Activated naive CD4-positive, alpha-beta T cell treated with anti-CD3 and anti-CD28 coated beads, Interleukin-2, amount 10 ng/mL, durations not matched to agents 7 days and 5 days (primary cell): ENCODE data around the gene PPP1R18.

Source experiments
- CTCF ChIA-PET: fragments of 350-600 bp; sonication (Branson Sonifier 250); formaldehyde crosslinking; loops from one replicate; lab custom pipeline; 2021; ENCODE audit warnings: antibody characterized with exemption; lab: Charles Lee
- DNase-seq: peaks from one replicate; pipeline ENCODE4 v3.0.0-alpha.2; 2020
- H3K27ac Mint-ChIP-seq: one replicate; pipeline ENCODE4 v1.8.0; 2021; ENCODE audit warnings: mild to moderate bottlenecking, moderate library complexity, mixed read lengths
- H3K27me3 Mint-ChIP-seq: one replicate; pipeline ENCODE4 v1.8.0; 2021; ENCODE audit warnings: mild to moderate bottlenecking, mixed read lengths
- H3K36me3 Mint-ChIP-seq: one replicate; pipeline ENCODE4 v1.8.0; 2021; ENCODE audit warnings: mixed read lengths
- H3K4me1 Mint-ChIP-seq: one replicate; pipeline ENCODE4 v1.8.0; 2021; ENCODE audit warnings: mixed read lengths
- H3K4me3 Mint-ChIP-seq: one replicate; pipeline ENCODE4 v1.8.0; 2021; ENCODE audit warnings: mild to moderate bottlenecking, moderate library complexity, mixed read lengths
- H3K9me3 Mint-ChIP-seq: one replicate; pipeline ENCODE4 v1.8.0; 2021; ENCODE audit warnings: mixed read lengths

The PPP1R18 gene

GRCh38 chr6:30689022-30689865 is 2.8 kb upstream of the PPP1R18 start:
- Mint-ChIP-seq H3K36me3 (peaks cover 31% of the 10 kb centered on the region), H3K9me3 (no peaks in the 10 kb centered on the region), H3K27ac (peak overlapping the region; percentile 90), H3K4me1 (peaks cover 45% of the 10 kb centered on the region), H3K27me3 (no peaks in the 10 kb centered on the region), H3K4me3 (peak overlapping the region; percentile 99)
- DNase-seq: no peak
- CTCF ChIA-PET: interaction anchor here (0.6 to 2.8 kb wide), 7 partner anchors 8 to 42 kb away, joined by 3 to 11 read pairs (median 5); partner anchors contain the start of genes DHX16 and TUBB

- Mint-ChIP-seq H3K27ac (peak overlapping the region; percentile 90), H3K4me1 (peaks cover 45% of the 10 kb centered on the region)
Observed at GRCh38 chr6:30688569-30688968, 2.1 kb upstream of the PPP1R18 start.

DNA sequence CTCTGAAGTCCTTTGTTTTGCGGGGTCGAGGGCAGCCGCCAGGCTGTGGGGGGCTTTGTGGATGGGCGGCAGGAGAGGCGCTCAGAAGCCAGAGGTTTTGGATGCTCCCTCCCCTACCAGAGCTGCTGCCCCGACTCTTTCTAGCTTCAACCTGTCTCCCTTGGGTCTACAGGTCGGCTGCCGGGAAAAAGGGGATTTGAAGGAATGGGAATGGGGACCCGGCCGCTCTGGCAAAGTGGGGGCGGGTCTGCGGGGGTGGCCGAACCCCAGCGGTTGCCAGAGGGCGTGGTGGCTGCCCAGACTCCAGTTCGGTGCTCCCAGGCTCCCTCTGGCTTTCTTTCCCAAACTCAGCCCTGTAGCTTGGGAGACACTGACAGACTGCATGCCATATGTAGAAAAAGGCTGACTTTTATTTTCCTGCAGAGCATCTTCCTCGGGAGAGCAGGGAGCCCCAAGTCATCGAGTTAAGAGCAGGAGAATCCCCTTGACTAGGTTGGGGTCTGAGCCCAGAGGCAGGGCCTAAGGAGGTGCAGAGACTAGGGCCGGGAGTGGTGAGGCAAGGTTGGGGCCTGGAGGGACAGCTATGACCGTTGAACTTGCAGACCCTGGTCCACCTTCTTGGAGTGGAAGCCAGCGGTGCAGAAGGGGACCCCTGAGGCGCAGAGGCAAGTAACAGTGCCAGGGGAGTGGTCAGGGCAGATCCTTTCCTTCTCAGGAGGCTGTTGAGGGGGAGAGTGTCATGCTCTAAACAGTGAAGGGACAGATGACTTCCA is 1.4 kb upstream of the PPP1R18 start:
- H3K27ac Mint-ChIP-seq: peak overlapping the region; percentile 90
- H3K36me3 Mint-ChIP-seq: peaks cover 45% of the 10 kb centered on the region

More at GRCh38 chr6:30688569-30688968, 2.1 kb upstream of the PPP1R18 start:
- peak overlapping the region; percentile 99 for H3K4me3 Mint-ChIP-seq
- H3K36me3 Mint-ChIP-seq: peaks cover 37% of the 10 kb centered on the region
- H3K27me3 Mint-ChIP-seq: no peaks in the 10 kb centered on the region
- no peak for DNase-seq
- CTCF ChIA-PET: interaction anchor here (0.6 to 2.8 kb wide), 6 partner anchors 8 to 38 kb away, joined by 3 to 11 read pairs (median 6); partner anchors contain the start of genes DHX16 and TUBB
- H3K9me3 Mint-ChIP-seq: no peaks in the 10 kb centered on the region

DNA sequence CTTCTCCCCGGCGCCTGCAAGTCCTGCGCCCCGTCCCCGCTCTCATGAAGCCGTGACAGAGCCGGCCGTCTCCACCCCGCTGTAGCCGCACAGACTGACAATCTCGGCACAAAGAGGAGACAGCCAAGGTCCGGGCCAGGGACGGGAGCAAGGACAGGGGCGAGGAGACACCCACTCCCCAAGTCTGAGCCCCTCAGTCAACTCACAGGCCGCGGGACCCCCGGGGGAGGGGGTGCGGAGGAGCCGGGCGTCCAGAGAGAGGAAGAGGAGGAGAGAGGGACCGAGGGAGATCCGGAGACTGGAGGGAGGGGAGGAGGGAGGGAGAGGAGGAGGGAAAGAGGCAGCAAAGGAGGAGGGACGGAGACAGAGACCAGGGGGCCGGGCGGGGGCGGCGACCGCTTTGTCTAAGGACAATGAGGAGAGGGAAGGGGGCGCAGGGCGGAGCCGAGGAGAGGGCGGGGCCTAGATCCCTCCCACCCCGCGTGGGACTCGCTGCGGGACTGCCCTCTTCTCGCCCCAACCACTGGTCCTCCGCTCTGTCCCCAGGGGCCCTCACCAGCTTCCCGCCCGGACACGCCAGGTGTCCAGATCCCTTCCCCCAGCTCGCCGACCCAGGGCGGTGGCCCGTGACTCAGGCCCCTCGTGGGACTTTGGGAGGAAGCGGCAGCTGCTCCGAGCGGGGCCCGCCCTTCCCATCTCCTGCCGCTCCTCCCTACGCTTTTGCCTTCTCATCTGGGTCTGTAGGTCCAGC is 638 bp upstream of the PPP1R18 start:
- Mint-ChIP-seq H3K36me3 (peaks cover 51% of the 10 kb centered on the region), H3K27ac (peak overlapping the region; percentile 90), H3K4me3 (peak overlapping the region; percentile 99), H3K4me1 (peaks cover 43% of the 10 kb centered on the region), H3K27me3 (no peaks in the 10 kb centered on the region), H3K9me3 (no peaks in the 10 kb centered on the region)
- DNase-seq: peak; percentile 93
- CTCF ChIA-PET: interaction anchor here (0.9 to 2.8 kb wide), 3 partner anchors 8 to 33 kb away, joined by 4 to 11 read pairs (median 8); partner anchors contain the start of gene TUBB

More for the DNA sequence above, 1.4 kb upstream of the PPP1R18 start:
- Mint-ChIP-seq H3K4me1 (peaks cover 45% of the 10 kb centered on the region), H3K9me3 (no peaks in the 10 kb centered on the region), H3K4me3 (peak overlapping the region; percentile 99), H3K27me3 (no peaks in the 10 kb centered on the region)
- CTCF ChIA-PET: interaction anchor here (0.9 to 2.8 kb wide), 5 partner anchors 9 to 35 kb away, joined by 4 to 11 read pairs (median 8); partner anchors contain the start of genes DHX16 and TUBB
- DNase-seq: no peak

DNA sequence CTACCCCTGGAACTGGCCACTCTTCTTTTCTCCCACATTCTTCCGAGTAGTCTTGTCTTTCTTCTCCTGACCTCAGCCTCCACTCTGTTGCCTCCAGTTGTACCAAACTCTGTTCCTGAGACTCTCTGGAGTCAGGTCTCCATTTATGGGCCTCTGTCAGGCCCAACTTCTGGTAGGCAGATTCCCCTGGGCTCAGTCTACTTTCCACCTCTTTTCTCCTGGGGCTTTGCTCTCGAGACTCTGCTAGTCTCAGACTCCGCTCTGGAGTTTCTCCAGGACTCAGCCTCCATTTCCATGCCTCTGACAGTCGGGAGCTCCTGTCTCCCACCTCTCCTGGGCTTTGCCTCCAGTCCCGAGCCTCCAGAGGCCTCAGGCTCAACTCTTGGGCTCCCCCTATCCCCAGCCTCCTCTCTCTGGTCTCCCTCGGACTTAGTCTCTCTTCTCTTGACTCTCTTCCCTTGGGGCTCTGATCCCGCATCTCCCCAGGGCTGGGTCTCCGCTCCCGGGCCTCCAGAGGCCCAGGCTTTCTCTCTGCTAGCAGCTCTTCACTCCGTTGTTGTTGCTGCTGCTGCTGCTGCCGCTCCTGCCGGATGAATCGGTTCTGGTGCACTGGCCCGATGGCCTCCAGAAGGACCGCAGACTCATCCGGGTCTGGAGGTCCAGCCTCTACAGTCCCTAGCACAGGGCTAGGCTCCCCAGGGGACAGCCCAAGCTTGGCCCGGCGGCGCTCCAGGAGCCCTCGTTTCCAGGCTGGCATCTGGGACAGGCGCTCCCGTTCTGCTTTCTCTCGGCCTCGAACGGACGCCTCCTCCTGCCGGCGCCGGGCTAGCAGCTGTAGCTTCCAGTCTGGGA is 1.1 kb downstream of the PPP1R18 start:
- Mint-ChIP-seq H3K27ac (peak overlapping the region; percentile 90), H3K9me3 (no peaks in the 10 kb centered on the region), H3K36me3 (peaks cover 67% of the 10 kb centered on the region), H3K4me1 (peaks cover 36% of the 10 kb centered on the region), H3K4me3 (peak overlapping the region; percentile 99), H3K27me3 (no peaks in the 10 kb centered on the region)
- DNase-seq: peak; percentile 50
- CTCF ChIA-PET: interaction anchor here (1.1 to 13.1 kb wide), 5 partner anchors 13 to 70 kb away, joined by 3 to 285 read pairs (median 6); partner anchors contain the start of genes DHX16, MDC1 and TUBB

- H3K36me3 Mint-ChIP-seq: peaks cover 73% of the 10 kb centered on the region
- CTCF ChIA-PET: interaction anchor here (1.1 to 13.1 kb wide), 5 partner anchors 12 to 69 kb away, joined by 3 to 285 read pairs (median 6); partner anchors contain the start of genes DHX16, MDC1 and TUBB
- H3K4me3 Mint-ChIP-seq: peak overlapping the region; percentile 99
- no peaks in the 10 kb centered on the region for H3K9me3 Mint-ChIP-seq
- H3K4me1 Mint-ChIP-seq: peaks cover 34% of the 10 kb centered on the region
- H3K27me3 Mint-ChIP-seq: no peaks in the 10 kb centered on the region
- H3K27ac Mint-ChIP-seq: peak overlapping the region; percentile 98
- DNase-seq: peak; percentile 79
Observed at GRCh38 chr6:30684386-30685156, 1.9 kb downstream of the PPP1R18 start.

DNA sequence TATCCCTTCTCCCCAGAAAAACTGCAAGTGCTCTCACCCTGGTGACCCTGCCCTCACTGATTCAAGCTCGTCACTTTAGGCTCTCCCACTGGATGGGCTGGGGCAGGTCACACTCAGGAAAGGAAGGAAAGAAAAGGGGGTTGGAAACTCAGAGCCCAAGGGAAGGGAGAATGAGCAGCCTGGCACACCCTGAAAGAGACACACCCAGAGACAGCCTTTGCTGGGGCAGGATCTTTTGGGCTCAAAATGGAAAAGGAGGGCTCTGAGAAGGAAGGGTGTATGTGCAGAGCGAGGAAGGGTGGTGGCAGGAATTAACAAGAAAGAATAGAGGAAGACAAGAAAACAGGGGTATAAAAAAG is 2.5 kb downstream of the PPP1R18 start:
- CTCF ChIA-PET: interaction anchor here (0.9 to 13.1 kb wide), 4 partner anchors 24 to 47 kb away, joined by 3 to 285 read pairs (median 6); partner anchors contain the start of genes MDC1 and TUBB
- Mint-ChIP-seq H3K4me3 (peak overlapping the region; percentile 99), H3K4me1 (peaks cover 33% of the 10 kb centered on the region), H3K27me3 (no peaks in the 10 kb centered on the region), H3K9me3 (no peaks in the 10 kb centered on the region), H3K36me3 (peaks cover 79% of the 10 kb centered on the region), H3K27ac (peak overlapping the region; percentile 98)
- no peak for DNase-seq

GRCh38 chr6:30683183-30683979 is 3.1 kb downstream of the PPP1R18 start:
- Mint-ChIP-seq H3K36me3 (peaks cover 79% of the 10 kb centered on the region), H3K4me1 (peaks cover 31% of the 10 kb centered on the region)
- DNase-seq: peak; percentile 29

GRCh38 chr6:30682143-30683117 is 4.0 kb downstream of the PPP1R18 start:
- no peaks in the 10 kb centered on the region for H3K9me3 Mint-ChIP-seq
- peak overlapping the region; percentile 99 for H3K4me3 Mint-ChIP-seq
- no peaks in the 10 kb centered on the region for H3K27me3 Mint-ChIP-seq
- CTCF ChIA-PET: interaction anchor here (0.7 to 13.1 kb wide), 7 partner anchors 10 to 106 kb away, joined by 3 to 285 read pairs (median 3); partner anchors contain the start of genes DHX16, MDC1 and TUBB
- peaks cover 79% of the 10 kb centered on the region for H3K36me3 Mint-ChIP-seq
- DNase-seq: peak; percentile 94
- peak overlapping the region; percentile 98 for H3K27ac Mint-ChIP-seq
- peaks cover 27% of the 10 kb centered on the region for H3K4me1 Mint-ChIP-seq

More at GRCh38 chr6:30683183-30683979, 3.1 kb downstream of the PPP1R18 start:
- CTCF ChIA-PET: interaction anchor here (0.9 to 13.1 kb wide), 3 partner anchors 29 to 64 kb away, joined by 3 to 285 read pairs (median 4); partner anchors contain the start of genes MDC1 and TUBB
- peak overlapping the region; percentile 98 for H3K27ac Mint-ChIP-seq
- H3K9me3 Mint-ChIP-seq: no peaks in the 10 kb centered on the region
- peak overlapping the region; percentile 99 for H3K4me3 Mint-ChIP-seq
- no peaks in the 10 kb centered on the region for H3K27me3 Mint-ChIP-seq

DNA sequence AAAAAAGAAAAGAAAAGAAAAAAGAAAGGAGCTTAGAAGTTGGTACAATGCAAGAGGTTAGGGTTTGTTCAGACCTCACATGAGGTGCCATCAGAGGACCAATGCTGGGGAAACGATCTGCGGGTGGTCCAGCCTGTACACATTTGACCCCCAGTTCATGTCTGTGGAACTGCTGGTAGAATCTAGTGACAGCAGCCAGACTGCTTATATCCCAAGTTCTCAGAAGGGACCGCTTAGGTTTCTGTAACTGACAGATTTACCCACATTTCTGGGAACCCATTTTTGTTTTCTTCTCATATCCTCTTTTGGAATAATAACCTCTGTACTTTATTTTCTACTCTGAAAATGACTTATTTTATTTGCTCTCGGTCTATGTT is 4.7 kb downstream of the PPP1R18 start:
- Mint-ChIP-seq H3K36me3 (peaks cover 85% of the 10 kb centered on the region), H3K27me3 (no peaks in the 10 kb centered on the region), H3K27ac (peak overlapping the region; percentile 98), H3K4me3 (peak overlapping the region; percentile 99), H3K9me3 (no peaks in the 10 kb centered on the region), H3K4me1 (peaks cover 28% of the 10 kb centered on the region)
- DNase-seq: peak; percentile 30
- CTCF ChIA-PET: interaction anchor here (0.7 to 13.1 kb wide), 7 partner anchors 7 to 107 kb away, joined by 3 to 285 read pairs (median 3); partner anchors contain the start of genes DHX16, MDC1 and TUBB
